ENCODE results near the gene ACAA1. TPM values are rescaled to one million over a fixed set of nuclear protein-coding genes. Genes with fewer than 3 reads are reported as not detected.

The ACAA1 gene
- total and polyA plus RNA-seq, 9 of the 15 experiments (the other 6 are each of a cell fraction or from before 2014, with no cell fraction given): 4.0 to 88.9 (median 57.2) TPM

DNA sequence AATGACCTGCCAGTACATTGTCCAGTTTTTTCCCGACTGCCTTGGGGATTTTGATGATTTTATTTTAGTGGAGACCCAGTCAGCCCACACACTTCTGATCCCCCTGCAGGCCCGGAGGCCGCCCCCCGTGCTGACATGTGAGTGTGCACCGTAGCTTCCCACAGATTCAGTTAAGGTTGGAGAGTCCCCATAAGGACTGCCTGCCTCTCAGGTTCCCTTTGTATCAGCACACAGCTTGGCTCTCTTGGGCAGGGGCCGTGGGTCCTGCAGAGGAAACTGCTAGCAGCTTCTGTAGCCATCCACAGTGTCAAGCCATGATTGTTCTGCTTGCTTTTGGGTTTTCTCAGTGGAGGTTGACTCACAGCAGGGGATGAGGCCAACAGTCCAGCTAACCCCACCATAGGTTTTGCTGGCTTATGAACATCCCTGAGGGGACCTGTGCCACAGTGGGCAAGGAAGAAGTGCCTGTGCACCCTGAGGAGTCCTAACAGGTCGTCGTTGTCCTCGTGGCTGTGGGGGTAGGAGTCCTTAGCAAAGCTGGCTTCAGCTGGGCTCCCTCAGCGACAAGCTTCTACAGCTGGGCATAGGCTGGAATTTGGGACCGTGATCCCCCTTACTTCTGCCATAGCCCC, 51.5 kb downstream of the ACAA1 start:
- WGBS (ENCODE audit: insufficient coverage, low coverage, missing lambda C conversion rate): 2% methylated on average over 11 of the region's 11 CpGs
- Histone ChIP-seq H3K4me2 (ENCODE audit: insufficient read depth, low read length) (no peak overlapping the region), H3K27me3 (ENCODE audit: control insufficient read depth in 2 of 2, insufficient read depth in 2 of 2, low read length in 2 of 2) (peaks cover 17 to 21% of the 10 kb centered on the region in 2 experiments; a peak in 4 of 5 replicates), H3K79me2 (ENCODE audit: control insufficient read depth, insufficient read depth, low read length) (no peaks in the 10 kb centered on the region), H3K9me1 (ENCODE audit: control insufficient read depth, insufficient read depth, low read length) (peaks cover 2% of the 10 kb centered on the region), H3K36me3 (ENCODE audit: control insufficient read depth, insufficient read depth, low read length) (no peaks in the 10 kb centered on the region), H3K9me3 (replicated peaks; ENCODE audit: control insufficient read depth, insufficient read depth, low read depth, low read length) (peaks cover 7% of the 10 kb centered on the region), H3K4me3 (no peak overlapping the region), H3K4me1 (replicated peaks in 1 of 2; ENCODE audit: control insufficient read depth in 2 of 2, insufficient read depth in 2 of 2, low read length in 2 of 2) (no peaks in the 10 kb centered on the region), H3K27ac (ENCODE audit: extremely low read depth, low read depth, low read length) (no peak overlapping the region), H2AFZ (ENCODE audit: low read depth, low read length) (no peak overlapping the region), H3K9ac (ENCODE audit: insufficient read depth in 1 of 2, low read depth in 2 of 2, low read length in 2 of 2) (peak overlapping the region in 1 of 2 experiments; percentile 10; a peak in 1 of 4 replicates), H4K20me1 (replicated peaks; ENCODE audit: control insufficient read depth, insufficient read depth, low read length) (no peaks in the 10 kb centered on the region)
- intact Hi-C loops (cut with micrococcal nuclease): no loop called here
- BruUV-seq (replicated peaks): no TSS peak
- FAIRE-seq (no peak), DNase-seq (ENCODE audit: extremely low read depth in 1 of 4, low spot score in 3 of 4) (no peak), ATAC-seq (peak; percentile 25)
- POLR2A ChIA-PET: interaction anchor here (0.6 to 1.0 kb wide), 4 partner anchors 8 to 573 kb away, joined by 3 to 4 read pairs (median 3); no protein-coding TSS in a partner anchor
- CTCF ChIA-PET (ENCODE audit: low intra/inter-chr PET ratio): no interaction called here
- TF ChIP-seq, protein P1, sequence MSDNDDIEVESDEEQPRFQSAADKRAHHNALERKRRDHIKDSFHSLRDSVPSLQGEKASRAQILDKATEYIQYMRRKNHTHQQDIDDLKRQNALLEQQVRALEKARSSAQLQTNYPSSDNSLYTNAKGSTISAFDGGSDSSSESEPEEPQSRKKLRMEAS (CRISPR knock-in tag; IDR thresholded peaks at IDR 0.05): 0 out of 2 replicates have a peak, but pooled peaks have one; percentile 7
- TF ChIP-seq NR3C1 (CRISPR knock-in tag; IDR thresholded peaks at IDR 0.05) (0 out of 2 replicates have a peak, but pooled peaks have one; percentile 31), ZNF212 (CRISPR knock-in tag; IDR thresholded peaks at IDR 0.05) (no peak)
- in situ Hi-C loops (cut with MboI): no loop called here

Measured in K562 (cell line).